Measurements from ENCODE around the gene FBXW8.

Gene FBXW8

GRCh38 chr12:117073611-117074010 is 162.9 kb downstream of the FBXW8 start:
- no peak for DNase-seq (ENCODE audit: low read depth in 3 of 3)

DNA sequence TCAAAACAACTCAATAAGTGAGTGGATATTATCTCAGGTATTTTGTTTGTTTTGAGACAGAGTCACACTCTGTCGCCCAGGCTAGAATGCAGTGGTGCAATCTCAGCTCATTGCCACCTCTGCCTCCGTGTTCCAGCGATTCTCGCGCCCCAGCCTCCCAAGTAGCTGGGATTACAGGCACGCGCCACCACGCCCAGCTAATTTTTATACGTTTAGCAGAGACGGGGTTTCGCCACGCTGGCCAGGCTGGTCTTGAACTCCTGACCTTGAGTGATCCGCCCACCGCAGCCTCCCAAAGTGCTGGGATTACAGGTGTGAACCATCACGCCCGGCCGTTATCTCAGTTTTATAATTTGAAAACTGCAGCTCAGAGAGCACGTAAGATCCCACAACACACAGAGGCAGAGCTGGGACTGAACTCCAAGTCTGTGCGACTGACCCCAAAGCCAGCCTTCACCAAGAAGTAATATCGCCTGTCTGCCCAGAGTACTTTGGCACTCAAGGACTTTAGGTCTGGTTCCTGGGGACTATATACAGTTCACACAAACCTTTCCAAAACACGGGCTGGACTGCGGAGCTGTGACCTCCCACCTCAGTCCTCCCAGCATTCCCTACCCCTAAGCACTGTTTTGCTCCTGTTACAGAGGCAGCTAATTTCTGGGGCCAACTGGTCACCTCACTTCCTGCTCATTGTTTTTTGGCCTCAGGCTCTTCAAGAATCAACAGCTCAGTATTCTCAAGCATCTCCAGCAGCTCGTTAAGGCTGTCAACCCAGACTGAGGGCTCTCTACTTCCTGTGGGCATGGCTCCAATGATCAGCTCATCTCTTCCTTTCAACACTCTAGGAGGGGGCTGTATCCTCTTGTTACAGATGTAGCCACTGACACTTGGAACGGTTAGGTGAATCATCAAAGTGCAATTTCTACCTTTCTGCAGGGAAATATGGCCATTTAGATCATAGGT is 165.9 kb downstream of the FBXW8 start:
- no peak for DNase-seq (ENCODE audit: low read depth in 3 of 3)

DNA sequence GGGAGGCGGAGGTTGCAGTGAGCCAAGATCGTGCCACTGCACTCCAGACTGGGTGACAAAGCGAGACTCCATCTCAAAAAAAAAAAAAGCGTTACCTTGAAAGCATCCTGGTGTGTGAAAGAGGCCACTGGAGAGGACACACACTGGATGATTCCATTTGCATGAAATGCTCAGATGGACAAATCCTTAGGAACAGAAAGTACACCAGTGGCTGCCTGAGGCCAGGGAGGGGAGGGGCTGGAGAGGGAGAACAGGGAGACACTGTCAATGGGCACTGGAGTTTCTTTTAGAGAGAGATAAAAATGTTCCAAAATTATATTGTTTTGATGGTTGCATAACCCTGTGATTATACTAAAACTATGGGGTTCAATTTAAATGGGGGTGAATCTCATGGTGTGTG is 168.7 kb downstream of the FBXW8 start:
- no peak for DNase-seq (ENCODE audit: low read depth in 3 of 3)

GRCh38 chr12:117080661-117081144 is 170.0 kb downstream of the FBXW8 start:
- no peak for DNase-seq (ENCODE audit: low read depth in 3 of 3)

Data from stimulated activated CD4-positive, alpha-beta T cell treated with anti-CD3 and anti-CD28 coated beads, TNF-alpha, amount 100 ng/mL, for 24 hours (primary cell).